ENCODE measurements around the gene SMPD3. TPM values are rescaled to one million over a fixed set of nuclear protein-coding genes. Genes with fewer than 3 reads are reported as not detected.

The SMPD3 gene
- total and polyA plus RNA-seq, 2 of the 8 experiments (the other 6 are each of a cell fraction or from before 2014, with no cell fraction given): 0.39 to 1.3 TPM

DNA sequence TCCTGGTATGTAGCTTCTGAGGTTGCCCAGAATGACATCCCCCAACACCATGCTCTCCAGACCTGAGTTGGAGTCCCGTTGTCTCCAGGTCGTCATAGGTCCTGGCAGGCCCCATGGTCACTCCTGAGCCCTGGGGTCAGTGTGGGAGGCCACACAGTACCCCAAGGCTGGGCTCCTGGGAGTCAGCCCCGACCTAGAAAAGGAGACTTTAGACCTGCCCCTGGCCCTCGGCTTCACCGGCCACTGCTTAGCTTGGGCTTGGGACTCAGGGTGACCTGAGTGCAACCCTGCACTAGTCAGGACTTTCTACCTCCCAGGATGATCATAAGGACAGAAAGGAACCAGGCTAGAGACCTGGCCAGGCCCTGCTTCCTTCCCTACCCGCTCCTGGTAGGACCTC is 71.7 kb downstream of the SMPD3 start:
- no peak overlapping the region for H4K8ac ChIP-seq (ENCODE audit: extremely low read depth, insufficient read depth, low read length)
- no peak overlapping the region for H2BK120ac ChIP-seq (replicated peaks; ENCODE audit: low read depth, low read length)
- H3K14ac ChIP-seq (ENCODE audit: insufficient read length): no peak overlapping the region
- no peaks in the 10 kb centered on the region for H3K36me3 ChIP-seq (ENCODE audit: control insufficient read depth in 2 of 4, insufficient read depth in 4 of 4, low read length in 3 of 4)
- H4K20me1 ChIP-seq (replicated peaks in 1 of 2; ENCODE audit: control insufficient read depth in 1 of 2, insufficient read depth in 2 of 2, low read length in 2 of 2): no peaks in the 10 kb centered on the region
- no peaks in the 10 kb centered on the region for H3K79me1 ChIP-seq (ENCODE audit: low read depth, low read length)
- H3K9ac ChIP-seq (replicated peaks in 1 of 4; ENCODE audit: extremely low read depth in 1 of 4, low read depth in 3 of 4, low read length in 3 of 4): no peak overlapping the region
- no peak overlapping the region for H3K4ac ChIP-seq (replicated peaks; ENCODE audit: insufficient read length, low read depth, low read length)
- CTCF ChIA-PET (ENCODE audit: partially characterized antibody): interaction anchor here (0.8 to 14.3 kb wide), 5 partner anchors 9 to 33 kb away, joined by 3 to 221 read pairs (median 8); no protein-coding TSS in a partner anchor
- H2AK5ac ChIP-seq (ENCODE audit: low read depth, low read length): no peak overlapping the region
- no peak overlapping the region for H3K27ac ChIP-seq (ENCODE audit: low read depth, low read length)
- DNase-seq (ENCODE audit: low read depth in 1 of 2, low spot score in 2 of 2) (no peak), FAIRE-seq (no peak)
- no peaks in the 10 kb centered on the region for H3K23me2 ChIP-seq (ENCODE audit: low read depth, low read length)
- H2BK20ac ChIP-seq (ENCODE audit: low read length): no peak overlapping the region
- peaks cover 0 to 2% (median 0%) of the 10 kb centered on the region in 4 experiments; a peak in 2 of 7 replicates for H3K27me3 ChIP-seq (replicated peaks in 1 of 4; ENCODE audit: control insufficient read depth in 3 of 4, extremely low read depth in 1 of 4, insufficient read depth in 3 of 4, low read length in 3 of 4)
- H3K9me3 ChIP-seq (ENCODE audit: insufficient read depth in 2 of 2, low read depth in 1 of 2, low read length in 1 of 2): no peaks in the 10 kb centered on the region
- H3K79me2 ChIP-seq (ENCODE audit: control insufficient read depth in 1 of 2, insufficient read depth in 2 of 2, low read length in 2 of 2): no peaks in the 10 kb centered on the region
- WGBS, 2 experiments (ENCODE audit: extremely low coverage in 1 of 2, insufficient coverage in 1 of 2, insufficient read length in 1 of 2, insufficient replicate concordance in 2 of 2, low coverage in 1 of 2, low lambda C conversion rate in 2 of 2, missing lambda C conversion rate in 1 of 2): 94% methylated on average over 6 of the region's 6 CpGs; no CpG with 5 or more reads in 1 of the 2 experiments
- H2AFZ ChIP-seq (ENCODE audit: low read length): no peak overlapping the region
- no peak overlapping the region for H4K5ac ChIP-seq (ENCODE audit: insufficient read length, low read depth, low read length)
- no peak overlapping the region for H4K91ac ChIP-seq (replicated peaks; ENCODE audit: insufficient read length, low read length)
- no peak overlapping the region for H2BK12ac ChIP-seq (ENCODE audit: low read depth, low read length)
- H3K18ac ChIP-seq (ENCODE audit: extremely low read depth, low read length): no peak overlapping the region; the same call in 1 of the 2 replicates
- no peak overlapping the region for H3K4me2 ChIP-seq (ENCODE audit: insufficient read depth in 1 of 2, low read depth in 2 of 2, low read length in 2 of 2)
- H2BK5ac ChIP-seq (ENCODE audit: low read depth, low read length): no peak overlapping the region
- no peak overlapping the region for H3K23ac ChIP-seq (ENCODE audit: insufficient read length)
- no peak overlapping the region for H2BK15ac ChIP-seq (ENCODE audit: low read length)
- POLR2A ChIA-PET (ENCODE audit: partially characterized antibody): no interaction called here
- no peak overlapping the region for H3K56ac ChIP-seq (replicated peaks; ENCODE audit: insufficient read length, low read depth, low read length)
- peaks cover 0 to 2% (median 0%) of the 10 kb centered on the region in 4 experiments; a peak in 3 of 7 replicates for H3K4me1 ChIP-seq (replicated peaks in 1 of 4; ENCODE audit: control insufficient read depth in 3 of 4, insufficient read depth in 4 of 4, low read length in 3 of 4)
- no peak overlapping the region for H3K4me3 ChIP-seq (ENCODE audit: extremely low read depth in 1 of 4, insufficient read depth in 2 of 4, low read depth in 3 of 4, low read length in 4 of 4)
- no peak for TF ChIP-seq POLR2A (IDR thresholded peaks at IDR 0.05; ENCODE audit: control extremely low read depth in 1 of 2, low read depth in 2 of 2, low read length in 2 of 2)
- TF ChIP-seq SIX5 (IDR thresholded peaks at IDR 0.05; ENCODE audit: low read depth, low read length): no peak
- no peak for TF ChIP-seq ASH2L (IDR thresholded peaks at IDR 0.05; ENCODE audit: low read length)
- no peak for TF ChIP-seq NRF1 (IDR thresholded peaks at IDR 0.05; ENCODE audit: low read depth, low read length)
- TF ChIP-seq, protein P1, sequence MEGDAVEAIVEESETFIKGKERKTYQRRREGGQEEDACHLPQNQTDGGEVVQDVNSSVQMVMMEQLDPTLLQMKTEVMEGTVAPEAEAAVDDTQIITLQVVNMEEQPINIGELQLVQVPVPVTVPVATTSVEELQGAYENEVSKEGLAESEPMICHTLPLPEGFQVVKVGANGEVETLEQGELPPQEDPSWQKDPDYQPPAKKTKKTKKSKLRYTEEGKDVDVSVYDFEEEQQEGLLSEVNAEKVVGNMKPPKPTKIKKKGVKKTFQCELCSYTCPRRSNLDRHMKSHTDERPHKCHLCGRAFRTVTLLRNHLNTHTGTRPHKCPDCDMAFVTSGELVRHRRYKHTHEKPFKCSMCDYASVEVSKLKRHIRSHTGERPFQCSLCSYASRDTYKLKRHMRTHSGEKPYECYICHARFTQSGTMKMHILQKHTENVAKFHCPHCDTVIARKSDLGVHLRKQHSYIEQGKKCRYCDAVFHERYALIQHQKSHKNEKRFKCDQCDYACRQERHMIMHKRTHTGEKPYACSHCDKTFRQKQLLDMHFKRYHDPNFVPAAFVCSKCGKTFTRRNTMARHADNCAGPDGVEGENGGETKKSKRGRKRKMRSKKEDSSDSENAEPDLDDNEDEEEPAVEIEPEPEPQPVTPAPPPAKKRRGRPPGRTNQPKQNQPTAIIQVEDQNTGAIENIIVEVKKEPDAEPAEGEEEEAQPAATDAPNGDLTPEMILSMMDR (IDR thresholded peaks at IDR 0.05; ENCODE audit: control extremely low read depth in 1 of 3, insufficient read depth in 1 of 3, low read depth in 1 of 3, low read length in 3 of 3): no peak
- TF ChIP-seq TAF1 (IDR thresholded peaks at IDR 0.05; ENCODE audit: low read depth, low read length): no peak
- TF ChIP-seq TBP (IDR thresholded peaks at IDR 0.05; ENCODE audit: low read depth, low read length): no peak
- no peak for TF ChIP-seq JUND (IDR thresholded peaks at IDR 0.05; ENCODE audit: low read length)
- no peak for TF ChIP-seq TCF12 (IDR thresholded peaks at IDR 0.05; ENCODE audit: low read depth, low read length)
- no peak for TF ChIP-seq KDM5A (IDR thresholded peaks at IDR 0.05; ENCODE audit: low read length)
- no peak for TF ChIP-seq RXRA (IDR thresholded peaks at IDR 0.05; ENCODE audit: insufficient read depth, low read depth, low read length)
- no peak for TF ChIP-seq SP1 (IDR thresholded peaks at IDR 0.05; ENCODE audit: low read depth, low read length)
- TF ChIP-seq TAF7 (optimal IDR thresholded peaks at IDR 0.05; ENCODE audit: borderline replicate concordance, low read depth, low read length): no peak
- TF ChIP-seq RBBP5 (IDR thresholded peaks at IDR 0.05; ENCODE audit: borderline replicate concordance, low read depth, low read length): no peak
